Measurements from ENCODE around the gene FRYL.

- no peak for TF ChIP-seq CTCF (IDR thresholded peaks at IDR 0.05)
- no peak for TF ChIP-seq POLR2A (IDR thresholded peaks at IDR 0.05)
Observed at GRCh38 chr4:48651914-48652313, 128.2 kb downstream of the FRYL start.

Data from lower leg skin (tissue), 3 donors.